Measurements from ENCODE around the gene TOR1AIP1.

The TOR1AIP1 gene

DNA sequence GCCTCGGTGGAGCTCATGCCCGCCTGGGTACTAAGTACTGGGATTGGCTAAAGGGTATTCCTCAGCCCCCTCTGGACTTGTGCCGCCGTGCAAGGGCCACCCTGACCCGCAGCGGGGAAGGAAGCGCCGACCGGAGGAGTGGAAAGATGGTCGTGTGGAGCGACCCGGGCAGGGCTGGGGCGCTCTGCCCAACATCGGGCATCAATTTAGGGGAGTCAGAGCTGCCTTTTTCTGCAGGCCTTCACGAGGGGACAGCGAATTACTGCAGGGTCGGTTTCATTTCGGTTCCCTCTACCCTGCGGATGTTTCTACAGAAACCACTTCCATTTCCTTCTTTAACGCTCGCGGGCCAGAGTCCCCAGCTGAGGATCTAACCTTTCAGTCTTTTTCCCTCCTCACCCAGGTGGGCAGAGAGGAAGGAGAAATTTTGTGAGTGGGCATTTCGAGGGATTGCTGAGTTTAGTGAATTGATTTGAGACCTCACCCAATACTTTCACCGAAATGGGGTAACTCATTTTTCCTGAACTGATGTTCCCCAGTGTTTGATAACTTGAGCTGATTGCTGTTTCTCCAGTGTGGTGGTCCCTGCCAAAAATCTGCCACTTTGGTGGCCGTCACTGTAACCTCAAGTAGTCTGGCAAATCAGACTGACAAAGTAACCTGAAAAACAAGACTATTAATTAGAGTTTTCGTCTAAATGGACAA lies 1.1 kb downstream of the TOR1AIP1 start:
- TF ChIP-seq SUZ12 (IDR thresholded peaks at IDR 0.05; ENCODE audit: extremely low read depth, insufficient read depth, insufficient read length), result no peak
- Histone ChIP-seq H3K27me3 (ENCODE audit: insufficient read depth, insufficient read length) (no peaks in the 10 kb centered on the region), H3K36me3 (ENCODE audit: insufficient read depth, insufficient read length, low read length) (peaks cover 37% of the 10 kb centered on the region), H3K9ac (ENCODE audit: insufficient read length, low read depth) (peak overlapping the region; percentile 98), H3K9me3 (ENCODE audit: insufficient read depth, low read length) (no peaks in the 10 kb centered on the region), H3K4me3 (ENCODE audit: insufficient read length, low read depth) (peak overlapping the region; percentile 90), H3K4me1 (ENCODE audit: insufficient read depth, insufficient read length) (no peaks in the 10 kb centered on the region)
- DNase-seq (ENCODE audit: low read depth, low spot score), result no peak

DNA sequence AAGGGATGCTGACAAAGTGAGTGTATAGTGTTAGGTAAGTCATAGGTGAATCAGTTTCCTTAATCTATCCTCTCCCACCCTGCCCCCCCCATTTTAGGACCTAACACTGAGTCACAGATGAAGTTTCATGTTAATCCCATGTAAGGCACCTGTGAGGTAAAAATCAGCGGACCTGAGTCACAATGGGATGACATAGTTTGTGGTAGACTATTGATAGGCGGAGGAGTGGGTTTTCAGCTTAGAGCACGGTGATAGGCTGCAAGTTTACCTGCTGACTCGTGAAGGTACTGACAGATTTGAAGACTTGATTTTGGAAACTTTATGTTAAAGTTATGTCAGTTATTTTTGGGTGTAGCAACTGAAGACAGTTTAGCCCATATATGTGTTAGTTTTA lies 1.7 kb downstream of the TOR1AIP1 start:
- Histone ChIP-seq H3K36me3 (ENCODE audit: insufficient read depth, insufficient read length, low read length) (peaks cover 40% of the 10 kb centered on the region), H3K4me3 (ENCODE audit: insufficient read length, low read depth) (peak overlapping the region; percentile 90), H3K9ac (ENCODE audit: insufficient read length, low read depth) (peak overlapping the region; percentile 98), H3K4me1 (ENCODE audit: insufficient read depth, insufficient read length) (no peaks in the 10 kb centered on the region), H3K27me3 (ENCODE audit: insufficient read depth, insufficient read length) (no peaks in the 10 kb centered on the region), H3K9me3 (ENCODE audit: insufficient read depth, low read length) (no peaks in the 10 kb centered on the region)
- no peak for DNase-seq (ENCODE audit: low read depth, low spot score)
- TF ChIP-seq SUZ12 (IDR thresholded peaks at IDR 0.05; ENCODE audit: extremely low read depth, insufficient read depth, insufficient read length), result no peak
- TF ChIP-seq YY1 (IDR thresholded peaks at IDR 0.05; ENCODE audit: insufficient read depth, insufficient read length), result no peak
- TF ChIP-seq ZNF274 (IDR thresholded peaks at IDR 0.05; ENCODE audit: low read depth, low read length), result no peak

DNA sequence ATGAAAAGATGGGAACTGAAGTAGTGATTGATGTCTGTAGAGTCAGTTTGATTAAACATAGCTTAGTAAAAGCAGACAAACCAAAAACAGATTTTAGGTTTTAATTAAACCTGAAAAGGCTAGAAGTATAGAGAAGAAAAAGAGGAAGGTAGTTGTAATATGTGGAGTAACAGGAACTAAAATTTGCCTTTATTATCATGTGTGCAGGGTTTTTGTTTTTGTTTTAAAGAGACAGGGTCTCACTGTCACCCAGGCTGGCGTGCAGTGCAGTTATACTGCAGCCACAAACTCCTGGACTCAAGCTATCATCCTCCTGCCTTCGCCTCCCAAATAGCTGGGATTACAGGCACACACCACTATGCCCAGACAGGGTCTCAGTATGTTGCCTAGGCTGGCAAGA lies 6.0 kb downstream of the TOR1AIP1 start:
- no peaks in the 10 kb centered on the region for H3K4me1 ChIP-seq (ENCODE audit: insufficient read depth, insufficient read length)
- no peak for DNase-seq (ENCODE audit: low read depth, low spot score)
- peaks cover 76% of the 10 kb centered on the region for H3K36me3 ChIP-seq (ENCODE audit: insufficient read depth, insufficient read length, low read length)
- no peak overlapping the region for H3K9ac ChIP-seq (ENCODE audit: insufficient read length, low read depth)
- no peaks in the 10 kb centered on the region for H3K27me3 ChIP-seq (ENCODE audit: insufficient read depth, insufficient read length)
- no peaks in the 10 kb centered on the region for H3K9me3 ChIP-seq (ENCODE audit: insufficient read depth, low read length)
- no peak overlapping the region for H3K4me3 ChIP-seq (ENCODE audit: insufficient read length, low read depth)
- TF ChIP-seq YY1 (IDR thresholded peaks at IDR 0.05; ENCODE audit: insufficient read depth, insufficient read length), result no peak

DNA sequence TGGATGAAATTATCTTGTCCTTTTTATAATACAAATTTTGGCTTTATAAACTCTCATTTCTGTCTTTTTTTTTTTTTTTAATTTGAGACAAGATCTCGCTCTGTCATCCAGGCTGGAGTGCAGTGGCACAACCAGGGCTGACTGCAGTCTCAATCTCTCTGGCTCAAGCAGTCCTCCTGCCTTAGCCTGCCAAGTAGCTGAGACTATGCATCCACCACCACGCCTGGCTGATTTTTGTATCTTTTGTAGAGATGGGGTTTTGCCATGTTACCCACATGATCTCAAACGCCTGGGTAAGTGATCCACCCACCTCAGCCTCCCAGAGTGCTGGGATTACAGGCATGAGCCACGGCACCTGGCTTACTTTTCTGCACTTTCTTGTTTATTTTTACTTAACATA lies 7.5 kb downstream of the TOR1AIP1 start:
- H3K9ac ChIP-seq (ENCODE audit: insufficient read length, low read depth), result no peak overlapping the region

DNA sequence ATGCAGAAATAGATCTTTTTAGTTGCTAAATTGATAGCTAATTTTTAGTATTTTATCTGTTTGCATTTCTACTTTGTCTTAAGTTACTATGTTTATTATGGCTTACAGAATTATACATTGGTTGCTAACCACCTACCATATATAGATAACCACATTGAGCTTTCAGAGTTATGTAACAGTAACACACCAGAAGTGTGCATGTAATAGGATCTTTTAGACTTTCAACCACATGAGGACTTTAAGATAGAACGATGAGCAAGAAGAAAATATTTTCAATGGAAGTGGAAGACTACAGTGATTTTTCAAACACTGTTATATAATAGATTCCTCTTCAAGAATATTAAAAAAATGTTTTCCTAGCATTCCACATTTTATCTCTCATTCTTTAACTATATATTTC lies 28.8 kb downstream of the TOR1AIP1 start:
- Histone ChIP-seq H3K4me1 (ENCODE audit: insufficient read depth, insufficient read length) (no peaks in the 10 kb centered on the region), H3K9ac (ENCODE audit: insufficient read length, low read depth) (no peak overlapping the region), H3K36me3 (ENCODE audit: insufficient read depth, insufficient read length, low read length) (peaks cover 74% of the 10 kb centered on the region), H3K27me3 (ENCODE audit: insufficient read depth, insufficient read length) (no peaks in the 10 kb centered on the region), H3K9me3 (ENCODE audit: insufficient read depth, low read length) (no peaks in the 10 kb centered on the region), H3K4me3 (ENCODE audit: insufficient read length, low read depth) (no peak overlapping the region)
- TF ChIP-seq ZNF274 (IDR thresholded peaks at IDR 0.05; ENCODE audit: low read depth, low read length) (no peak), YY1 (IDR thresholded peaks at IDR 0.05; ENCODE audit: insufficient read depth, insufficient read length) (no peak), SUZ12 (IDR thresholded peaks at IDR 0.05; ENCODE audit: extremely low read depth, insufficient read depth, insufficient read length) (no peak)
- DNase-seq (ENCODE audit: low read depth, low spot score), result no peak

More for the DNA sequence above, 7.5 kb downstream of the TOR1AIP1 start:
- no peak overlapping the region for H3K4me3 ChIP-seq (ENCODE audit: insufficient read length, low read depth)
- no peaks in the 10 kb centered on the region for H3K4me1 ChIP-seq (ENCODE audit: insufficient read depth, insufficient read length)
- H3K27me3 ChIP-seq (ENCODE audit: insufficient read depth, insufficient read length), result no peaks in the 10 kb centered on the region
- DNase-seq (ENCODE audit: low read depth, low spot score), result no peak
- peaks cover 85% of the 10 kb centered on the region for H3K36me3 ChIP-seq (ENCODE audit: insufficient read depth, insufficient read length, low read length)
- no peaks in the 10 kb centered on the region for H3K9me3 ChIP-seq (ENCODE audit: insufficient read depth, low read length)
- TF ChIP-seq ZNF274 (IDR thresholded peaks at IDR 0.05; ENCODE audit: low read depth, low read length) (no peak), YY1 (IDR thresholded peaks at IDR 0.05; ENCODE audit: insufficient read depth, insufficient read length) (no peak), SUZ12 (IDR thresholded peaks at IDR 0.05; ENCODE audit: extremely low read depth, insufficient read depth, insufficient read length) (no peak)

DNA sequence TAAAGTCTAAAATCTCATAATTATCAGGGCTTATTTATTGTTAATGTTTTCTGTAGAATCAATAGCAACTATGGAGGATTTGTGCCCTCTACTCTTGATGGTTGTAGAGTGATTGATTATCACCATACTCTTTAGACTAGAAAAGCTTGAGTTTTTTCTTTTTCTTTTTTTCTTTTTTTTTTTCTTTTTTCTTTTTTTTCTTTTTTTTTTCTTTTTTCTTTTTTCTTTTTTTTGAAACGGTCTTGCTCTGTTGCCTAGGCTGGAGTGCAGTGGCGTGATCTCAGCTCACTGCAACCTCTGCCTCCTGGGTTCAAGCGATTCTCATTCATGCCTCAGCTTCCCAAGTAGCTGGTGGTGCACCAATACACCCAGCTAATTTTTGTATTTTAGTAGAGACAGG lies 29.7 kb downstream of the TOR1AIP1 start:
- no peaks in the 10 kb centered on the region for H3K4me1 ChIP-seq (ENCODE audit: insufficient read depth, insufficient read length)
- TF ChIP-seq ZNF274 (IDR thresholded peaks at IDR 0.05; ENCODE audit: low read depth, low read length) (no peak), SUZ12 (IDR thresholded peaks at IDR 0.05; ENCODE audit: extremely low read depth, insufficient read depth, insufficient read length) (no peak), YY1 (IDR thresholded peaks at IDR 0.05; ENCODE audit: insufficient read depth, insufficient read length) (no peak)
- H3K9me3 ChIP-seq (ENCODE audit: insufficient read depth, low read length), result no peaks in the 10 kb centered on the region
- H3K36me3 ChIP-seq (ENCODE audit: insufficient read depth, insufficient read length, low read length), result peaks cover 75% of the 10 kb centered on the region
- H3K4me3 ChIP-seq (ENCODE audit: insufficient read length, low read depth), result no peak overlapping the region
- no peak for DNase-seq (ENCODE audit: low read depth, low spot score)
- H3K27me3 ChIP-seq (ENCODE audit: insufficient read depth, insufficient read length), result no peaks in the 10 kb centered on the region
- H3K9ac ChIP-seq (ENCODE audit: insufficient read length, low read depth), result no peak overlapping the region

DNA sequence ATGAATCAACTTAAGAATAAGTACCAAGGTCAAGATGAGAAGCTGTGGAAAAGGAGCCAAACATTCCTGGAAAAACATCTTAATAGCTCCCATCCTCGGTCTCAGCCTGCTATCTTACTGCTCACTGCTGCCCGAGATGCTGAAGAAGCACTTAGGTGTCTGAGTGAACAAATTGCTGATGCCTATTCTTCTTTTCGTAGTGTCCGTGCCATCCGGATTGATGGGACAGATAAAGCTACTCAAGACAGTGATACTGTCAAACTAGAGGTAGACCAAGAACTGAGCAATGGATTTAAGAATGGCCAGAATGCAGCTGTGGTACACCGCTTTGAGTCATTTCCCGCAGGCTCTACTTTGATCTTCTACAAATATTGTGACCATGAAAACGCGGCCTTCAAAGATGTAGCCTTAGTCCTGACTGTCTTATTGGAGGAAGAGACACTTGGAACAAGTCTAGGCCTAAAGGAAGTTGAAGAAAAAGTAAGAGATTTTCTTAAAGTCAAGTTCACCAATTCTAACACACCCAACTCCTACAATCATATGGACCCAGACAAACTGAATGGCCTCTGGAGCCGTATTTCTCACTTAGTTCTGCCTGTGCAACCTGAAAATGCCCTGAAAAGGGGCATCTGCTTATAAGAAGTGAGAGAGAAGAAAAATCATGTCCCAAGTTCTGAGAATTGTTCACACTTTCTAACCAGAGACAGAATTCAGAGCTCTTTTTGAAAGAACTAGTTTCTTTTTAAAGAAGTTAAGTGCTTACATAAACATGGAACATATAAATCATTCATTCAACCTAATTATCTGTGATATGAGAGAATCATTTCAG lies 35.7 kb downstream of the TOR1AIP1 start:
- Histone ChIP-seq H3K27me3 (ENCODE audit: insufficient read depth, insufficient read length) (no peaks in the 10 kb centered on the region), H3K4me3 (ENCODE audit: insufficient read length, low read depth) (no peak overlapping the region), H3K9me3 (ENCODE audit: insufficient read depth, low read length) (no peaks in the 10 kb centered on the region), H3K9ac (ENCODE audit: insufficient read length, low read depth) (no peak overlapping the region), H3K36me3 (ENCODE audit: insufficient read depth, insufficient read length, low read length) (peaks cover 72% of the 10 kb centered on the region), H3K4me1 (ENCODE audit: insufficient read depth, insufficient read length) (no peaks in the 10 kb centered on the region)
- DNase-seq (ENCODE audit: low read depth, low spot score), result no peak
- no peak for TF ChIP-seq SUZ12 (IDR thresholded peaks at IDR 0.05; ENCODE audit: extremely low read depth, insufficient read depth, insufficient read length)
- no peak for TF ChIP-seq ZNF274 (IDR thresholded peaks at IDR 0.05; ENCODE audit: low read depth, low read length)
- TF ChIP-seq YY1 (IDR thresholded peaks at IDR 0.05; ENCODE audit: insufficient read depth, insufficient read length), result no peak

All from NT2/D1 (cell line).